ENCODE measurements around the gene DNAJB11. TPM values are rescaled to one million over a fixed set of nuclear protein-coding genes. Genes with fewer than 3 reads are reported as not detected.

DNAJB11 gene
- total RNA-seq, 2 donors from 2014 or later: 84.2 to 99.6 TPM

DNA sequence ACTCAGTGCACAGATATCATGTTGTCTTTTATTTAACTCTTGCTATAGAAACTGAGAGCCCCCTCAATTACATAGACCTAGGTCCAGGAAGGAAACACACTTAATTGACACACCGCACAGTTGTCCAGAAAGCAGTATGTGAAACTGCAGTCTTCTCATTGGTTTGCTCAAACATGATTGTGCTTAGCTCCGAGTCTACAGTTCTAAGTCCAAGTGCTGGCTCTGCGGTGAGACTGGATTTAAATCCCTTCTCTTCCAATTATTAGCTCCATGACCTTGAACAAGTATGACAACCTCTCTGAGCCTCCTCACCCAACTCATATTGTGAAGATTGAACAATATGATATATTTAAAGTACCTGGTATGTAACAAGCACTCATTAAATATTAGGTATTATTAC, 23.3 kb downstream of the DNAJB11 start:
- H3K4me1 Mint-ChIP-seq (ENCODE audit: low read depth in 2 of 2): peaks cover 0 to 3% of the 10 kb centered on the region in 2 donors
- no peak for DNase-seq (ENCODE audit: low spot score)
- no peak for ATAC-seq
- H3K36me3 Mint-ChIP-seq: no peaks in the 10 kb centered on the region
- H3K27ac Mint-ChIP-seq: no peak overlapping the region
- H3K4me3 Mint-ChIP-seq: no peak overlapping the region
- no peaks in the 10 kb centered on the region for H3K9me3 Mint-ChIP-seq
- peaks cover 0 to 6% of the 10 kb centered on the region in 2 donors for H3K27me3 Mint-ChIP-seq

DNA sequence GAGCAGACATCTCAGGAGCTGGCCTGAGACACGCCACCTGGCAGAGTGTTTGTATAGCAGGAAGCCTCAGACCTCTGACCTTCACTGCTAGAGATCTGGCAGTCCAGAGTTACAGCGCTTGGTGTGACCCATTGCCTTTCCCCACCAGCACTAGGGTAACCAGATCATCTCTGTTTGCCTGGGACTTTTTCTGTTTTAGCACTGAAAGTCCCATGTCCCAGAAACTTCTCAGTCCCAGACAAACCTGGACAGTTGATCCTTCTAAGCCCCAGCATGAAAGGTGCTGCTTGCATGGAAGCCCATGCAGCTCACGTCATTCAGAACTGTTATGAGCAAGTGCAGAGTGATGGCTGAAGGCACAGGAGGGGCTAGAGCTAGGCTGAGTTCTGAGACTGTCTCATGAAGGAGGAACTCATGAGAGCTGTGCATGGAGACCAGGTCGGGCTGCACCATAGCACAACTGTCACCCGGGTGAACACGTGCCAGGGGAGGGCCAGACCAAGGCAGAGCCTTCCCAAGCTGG, 24.1 kb downstream of the DNAJB11 start:
- H3K9me3 Mint-ChIP-seq: no peaks in the 10 kb centered on the region
- no peaks in the 10 kb centered on the region for H3K36me3 Mint-ChIP-seq
- no peak for DNase-seq (ENCODE audit: low spot score)
- no peak overlapping the region for H3K4me3 Mint-ChIP-seq
- H3K4me1 Mint-ChIP-seq (ENCODE audit: low read depth in 2 of 2): peaks cover 0 to 3% of the 10 kb centered on the region in 2 donors
- H3K27me3 Mint-ChIP-seq: peaks cover 0 to 6% of the 10 kb centered on the region in 2 donors
- no peak overlapping the region for H3K27ac Mint-ChIP-seq
- ATAC-seq: peak in 1 of 2 donors; percentile 37

DNA sequence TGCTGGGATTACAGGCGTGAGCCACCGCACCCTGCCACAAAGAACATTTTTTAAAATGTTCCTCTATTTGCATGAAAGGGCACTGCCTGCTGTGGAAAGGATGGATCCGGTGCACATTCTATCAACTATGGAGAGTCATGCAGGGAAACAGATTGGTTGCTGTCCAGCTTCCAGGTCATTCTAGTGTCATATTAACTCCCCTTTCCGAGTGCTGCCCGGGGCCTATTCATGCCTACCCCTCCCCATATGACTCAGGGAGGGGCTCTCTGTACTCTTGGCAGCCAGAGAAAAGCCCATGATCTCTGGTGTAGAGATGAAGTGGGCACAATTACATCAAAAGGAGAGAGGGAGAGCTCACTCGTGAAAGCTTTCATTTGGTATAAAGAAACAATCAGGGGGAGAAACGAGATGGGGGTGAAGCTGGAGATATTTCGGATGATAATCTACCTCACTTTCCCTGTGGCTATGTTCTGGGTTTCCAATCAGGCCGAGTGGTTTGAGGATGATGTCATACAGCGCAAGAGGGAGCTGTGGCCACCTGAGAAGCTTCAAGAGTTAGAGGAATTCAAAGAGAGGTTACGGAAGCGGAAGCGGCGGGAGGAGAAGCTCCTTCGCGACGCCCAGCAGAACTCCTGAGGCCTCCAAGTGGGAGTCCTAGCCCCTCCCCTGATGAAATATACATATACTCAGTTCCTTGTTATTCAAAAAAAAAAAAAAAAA, 26.2 kb downstream of the DNAJB11 start:
- H3K27me3 Mint-ChIP-seq: peaks cover 3 to 5% of the 10 kb centered on the region in 2 donors
- no peaks in the 10 kb centered on the region for H3K36me3 Mint-ChIP-seq
- ATAC-seq: no peak
- DNase-seq (ENCODE audit: low spot score): no peak
- no peaks in the 10 kb centered on the region for H3K4me1 Mint-ChIP-seq (ENCODE audit: low read depth in 2 of 2)
- no peak overlapping the region for H3K27ac Mint-ChIP-seq
- no peaks in the 10 kb centered on the region for H3K9me3 Mint-ChIP-seq
- no peak overlapping the region for H3K4me3 Mint-ChIP-seq

DNA sequence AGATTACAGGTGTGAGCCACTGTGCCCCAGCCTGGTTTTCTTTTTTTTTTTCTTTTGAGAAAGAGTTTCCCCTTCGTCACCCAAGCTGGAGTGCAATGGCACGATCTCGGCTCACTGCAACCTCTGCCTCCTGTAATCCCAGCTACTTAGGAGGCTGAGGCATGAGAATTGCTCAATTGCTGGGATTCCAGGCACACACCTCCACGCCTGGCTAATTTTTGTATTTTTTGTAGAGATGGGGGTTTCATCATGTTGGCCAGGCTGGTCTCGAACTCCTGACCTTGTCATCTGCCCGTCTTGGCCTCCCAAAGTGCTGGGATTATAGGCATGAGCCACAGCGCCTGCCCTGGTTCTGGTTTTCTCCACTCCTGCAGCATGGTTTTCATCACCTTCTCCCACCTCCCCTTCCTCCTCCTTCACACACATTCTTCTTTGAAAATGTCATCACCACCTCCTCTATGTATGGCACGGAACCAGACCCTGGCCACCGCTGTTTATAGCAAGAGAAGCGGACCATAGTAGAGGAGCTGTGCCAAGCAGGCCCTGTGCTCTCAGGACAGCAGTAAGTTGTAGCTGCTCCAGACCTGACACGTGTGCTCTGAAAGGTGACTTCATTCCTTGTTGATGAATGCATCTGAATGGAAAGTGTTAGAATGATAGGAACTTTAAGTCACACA, 27.7 kb downstream of the DNAJB11 start:
- peaks cover 3 to 5% of the 10 kb centered on the region in 2 donors for H3K27me3 Mint-ChIP-seq
- no peaks in the 10 kb centered on the region for H3K4me1 Mint-ChIP-seq (ENCODE audit: low read depth in 2 of 2)
- H3K36me3 Mint-ChIP-seq: no peaks in the 10 kb centered on the region
- no peaks in the 10 kb centered on the region for H3K9me3 Mint-ChIP-seq
- no peak overlapping the region for H3K27ac Mint-ChIP-seq
- H3K4me3 Mint-ChIP-seq: no peak overlapping the region
- ATAC-seq (no peak), DNase-seq (ENCODE audit: low spot score) (no peak)

DNA sequence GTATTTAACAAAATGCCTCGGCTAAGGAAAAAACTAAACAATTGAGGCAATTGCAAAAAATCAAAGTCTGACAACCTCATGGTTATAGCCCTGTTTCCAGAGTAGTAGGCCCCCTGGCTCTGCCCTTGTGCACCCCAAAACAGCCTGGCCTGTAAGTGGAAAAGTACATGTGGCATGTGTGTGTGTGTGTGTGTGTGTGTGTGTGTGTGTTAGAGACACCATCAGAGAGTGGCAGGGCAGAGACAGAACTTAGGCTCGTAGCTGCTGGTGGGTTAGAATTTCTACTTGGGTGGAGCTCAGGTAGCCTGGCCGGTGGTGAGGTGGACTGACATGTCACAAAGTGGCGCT, 28.2 kb downstream of the DNAJB11 start:
- no peak overlapping the region for H3K4me3 Mint-ChIP-seq
- H3K9me3 Mint-ChIP-seq: no peaks in the 10 kb centered on the region
- peaks cover 3 to 5% of the 10 kb centered on the region in 2 donors for H3K27me3 Mint-ChIP-seq
- H3K27ac Mint-ChIP-seq: no peak overlapping the region
- H3K4me1 Mint-ChIP-seq (ENCODE audit: low read depth in 2 of 2): no peaks in the 10 kb centered on the region
- DNase-seq (ENCODE audit: low spot score) (no peak), ATAC-seq (no peak)
- H3K36me3 Mint-ChIP-seq: no peaks in the 10 kb centered on the region

GRCh38 chr3:186599142-186599784, 28.7 kb downstream of the DNAJB11 start:
- Mint-ChIP-seq H3K27ac (no peak overlapping the region), H3K36me3 (no peaks in the 10 kb centered on the region), H3K4me1 (ENCODE audit: low read depth in 2 of 2) (no peaks in the 10 kb centered on the region), H3K9me3 (no peaks in the 10 kb centered on the region), H3K4me3 (no peak overlapping the region), H3K27me3 (peaks cover 5 to 7% of the 10 kb centered on the region in 2 donors)
- DNase-seq (ENCODE audit: low spot score) (no peak), ATAC-seq (no peak)

- Mint-ChIP-seq H3K27me3 (peaks cover 9% of the 10 kb centered on the region in 2 donors), H3K27ac (no peak overlapping the region), H3K9me3 (no peaks in the 10 kb centered on the region), H3K4me1 (ENCODE audit: low read depth in 2 of 2) (no peaks in the 10 kb centered on the region), H3K4me3 (no peak overlapping the region), H3K36me3 (no peaks in the 10 kb centered on the region)
- DNase-seq (ENCODE audit: low spot score): no peak
- no peak for ATAC-seq
These were observed 29.3 kb downstream of the DNAJB11 start for GRCh38 chr3:186599785-186600166.

- Mint-ChIP-seq H3K27ac (no peak overlapping the region), H3K4me1 (ENCODE audit: low read depth in 2 of 2) (no peaks in the 10 kb centered on the region), H3K4me3 (no peak overlapping the region), H3K36me3 (no peaks in the 10 kb centered on the region), H3K9me3 (no peaks in the 10 kb centered on the region), H3K27me3 (peaks cover 9 to 12% of the 10 kb centered on the region in 2 donors)
- no peak for DNase-seq (ENCODE audit: low spot score)
- no peak for ATAC-seq
These were observed 30.4 kb downstream of the DNAJB11 start for GRCh38 chr3:186600896-186601295.

GRCh38 chr3:186603159-186603558, 32.6 kb downstream of the DNAJB11 start:
- no peaks in the 10 kb centered on the region for H3K4me1 Mint-ChIP-seq (ENCODE audit: low read depth in 2 of 2)
- no peaks in the 10 kb centered on the region for H3K9me3 Mint-ChIP-seq
- no peak overlapping the region for H3K27ac Mint-ChIP-seq
- no peak overlapping the region for H3K4me3 Mint-ChIP-seq
- no peaks in the 10 kb centered on the region for H3K36me3 Mint-ChIP-seq
- H3K27me3 Mint-ChIP-seq: peaks cover 6 to 12% of the 10 kb centered on the region in 2 donors
- DNase-seq (ENCODE audit: low spot score): no peak
- no peak for ATAC-seq

GRCh38 chr3:186605078-186605477, 34.6 kb downstream of the DNAJB11 start:
- H3K27me3 Mint-ChIP-seq: peaks cover 6 to 12% of the 10 kb centered on the region in 2 donors
- H3K27ac Mint-ChIP-seq: no peak overlapping the region
- no peak overlapping the region for H3K4me3 Mint-ChIP-seq
- no peak for ATAC-seq
- H3K36me3 Mint-ChIP-seq: no peaks in the 10 kb centered on the region
- no peak for DNase-seq (ENCODE audit: low spot score)
- H3K9me3 Mint-ChIP-seq: no peaks in the 10 kb centered on the region
- H3K4me1 Mint-ChIP-seq (ENCODE audit: low read depth in 2 of 2): no peaks in the 10 kb centered on the region

- DNase-seq (ENCODE audit: low spot score) (no peak), ATAC-seq (no peak)
- Mint-ChIP-seq H3K27me3 (peaks cover 6 to 12% of the 10 kb centered on the region in 2 donors), H3K27ac (no peak overlapping the region), H3K36me3 (no peaks in the 10 kb centered on the region), H3K4me1 (ENCODE audit: low read depth in 2 of 2) (no peaks in the 10 kb centered on the region), H3K4me3 (no peak overlapping the region), H3K9me3 (no peaks in the 10 kb centered on the region)
These were observed 35.3 kb downstream of the DNAJB11 start for GRCh38 chr3:186605561-186606545.

DNA sequence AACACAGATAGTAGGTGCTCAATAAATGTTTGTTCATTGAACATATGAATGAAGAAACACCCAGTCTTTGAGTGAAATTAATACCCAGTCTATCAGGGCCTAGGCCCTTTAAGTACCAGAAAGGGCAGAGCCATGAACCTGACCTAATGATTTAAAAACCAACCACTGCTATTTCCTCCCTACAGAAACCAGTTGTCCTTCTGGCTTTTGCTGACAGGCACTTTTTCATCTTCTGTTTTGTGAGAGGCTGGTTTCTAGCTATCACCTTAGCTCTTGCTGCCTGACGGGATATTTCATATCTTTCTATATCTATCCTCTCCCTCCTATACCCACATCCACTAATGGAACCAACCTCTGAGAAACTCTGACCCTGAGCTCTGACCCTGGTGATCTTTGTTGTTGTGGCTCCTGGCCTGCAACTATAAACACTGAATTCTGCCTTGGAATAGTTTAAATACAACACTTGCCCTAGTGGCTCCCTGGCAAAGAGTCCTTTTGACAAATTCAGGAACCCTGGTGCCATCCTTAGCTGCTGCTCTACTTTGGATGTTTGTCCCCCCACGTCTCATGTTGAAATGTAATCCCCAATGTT, 38.2 kb downstream of the DNAJB11 start:
- DNase-seq (ENCODE audit: low spot score) (no peak), ATAC-seq (no peak)
- Mint-ChIP-seq H3K9me3 (no peaks in the 10 kb centered on the region), H3K4me1 (ENCODE audit: low read depth in 2 of 2) (no peaks in the 10 kb centered on the region), H3K27ac (no peak overlapping the region), H3K36me3 (no peaks in the 10 kb centered on the region), H3K27me3 (peaks cover 21 to 24% of the 10 kb centered on the region in 2 donors), H3K4me3 (no peak overlapping the region)
